Measurements from ENCODE around the gene COPS7A.

COPS7A gene

GRCh38 chr12:6751767-6752166, 27.9 kb downstream of the COPS7A start:
- DNase-seq (ENCODE audit: low spot score) = no peak

GRCh38 chr12:6752167-6752920, 28.5 kb downstream of the COPS7A start:
- DNase-seq (ENCODE audit: low spot score) = no peak

GRCh38 chr12:6752921-6753771, 29.3 kb downstream of the COPS7A start, which contains the start of gene MLF2:
TSS of gene MLF2 (minus strand) at chr12:6753141. CDS start at chr12:6752334, 807 bp downstream.
- peak; percentile 99 for DNase-seq (ENCODE audit: low spot score)

GRCh38 chr12:6753772-6754356, 30.0 kb downstream of the COPS7A start:
- no peak for DNase-seq (ENCODE audit: low spot score)

- no peak for DNase-seq (ENCODE audit: low spot score)
Measured at GRCh38 chr12:6754411-6754810, 30.6 kb downstream of the COPS7A start.

GRCh38 chr12:6757028-6757690, 33.3 kb downstream of the COPS7A start:
- DNase-seq (ENCODE audit: low spot score) = peak; percentile 32

- no peak for DNase-seq (ENCODE audit: low spot score)
Measured at GRCh38 chr12:6758506-6759095, 34.8 kb downstream of the COPS7A start.

- no peak for DNase-seq (ENCODE audit: low spot score)
Measured at GRCh38 chr12:6759741-6760140, 35.9 kb downstream of the COPS7A start.

GRCh38 chr12:6763380-6763779, 39.5 kb downstream of the COPS7A start:
- DNase-seq (ENCODE audit: low spot score) = no peak

- peak; percentile 70 for DNase-seq (ENCODE audit: low spot score)
Measured at GRCh38 chr12:6764011-6764828, 40.4 kb downstream of the COPS7A start.

GRCh38 chr12:6765048-6765633, 41.3 kb downstream of the COPS7A start:
- peak; percentile 73 for DNase-seq (ENCODE audit: low spot score)

GRCh38 chr12:6765634-6766581, 42.1 kb downstream of the COPS7A start, which contains the start of gene PTMS:
TSS of gene PTMS (plus strand) at chr12:6766363. CDS start at chr12:6766706, 343 bp downstream.
- peak; percentile 29 for DNase-seq (ENCODE audit: low spot score)

- DNase-seq (ENCODE audit: low spot score) = peak; percentile 69
Measured at GRCh38 chr12:6766651-6767349, 43.0 kb downstream of the COPS7A start.

- DNase-seq (ENCODE audit: low spot score) = no peak
Measured at GRCh38 chr12:6767353-6768319, 43.8 kb downstream of the COPS7A start.

- DNase-seq (ENCODE audit: low spot score) = no peak
Measured at GRCh38 chr12:6768437-6768914, 44.6 kb downstream of the COPS7A start.

- DNase-seq (ENCODE audit: low spot score) = peak; percentile 50
Measured at GRCh38 chr12:6768990-6769389, 45.1 kb downstream of the COPS7A start.

GRCh38 chr12:6769666-6770065, 45.8 kb downstream of the COPS7A start:
- peak; percentile 50 for DNase-seq (ENCODE audit: low spot score)
